ENCODE measurements around the gene SRXN1. TPM values are rescaled to one million over a fixed set of nuclear protein-coding genes. Genes with fewer than 3 reads are reported as not detected.

The SRXN1 gene
- total RNA-seq, 2 experiments from 2014 or later, result 1.2 to 1.4 TPM

GRCh38 chr20:641516-641875, 11.5 kb downstream of the SRXN1 start:
- no peaks in the 10 kb centered on the region for H3K9me3 Mint-ChIP-seq
- no peak for ATAC-seq (ENCODE audit: poor library complexity)
- ChIA-PET POLR2A (no interaction called here), CTCF (no interaction called here)
- H3K27me3 Mint-ChIP-seq, result peaks cover 21% of the 10 kb centered on the region
- no peaks in the 10 kb centered on the region for H3K36me3 Mint-ChIP-seq (ENCODE audit: low read depth)
- H3K4me3 Mint-ChIP-seq, result peak overlapping the region; percentile 39
- peaks cover 16% of the 10 kb centered on the region for H3K4me1 Mint-ChIP-seq (ENCODE audit: low read depth)
- Histone ChIP-seq H3K4me3 (ENCODE audit: low read length) (no peak overlapping the region), H3K27me3 (ENCODE audit: control insufficient read depth in 1 of 2, insufficient read depth in 2 of 2, low read length in 2 of 2) (peaks cover 12 to 14% of the 10 kb centered on the region in 2 experiments), H3K36me3 (ENCODE audit: insufficient read depth, low read length) (no peaks in the 10 kb centered on the region), H3K27ac (ENCODE audit: low read depth in 1 of 2, low read length in 2 of 2) (no peak overlapping the region), H3K4me1 (ENCODE audit: insufficient read depth, low read length) (peaks cover 17% of the 10 kb centered on the region), H3K9me3 (ENCODE audit: control insufficient read depth in 1 of 2, insufficient read depth in 1 of 2, low read length in 2 of 2) (no peaks in the 10 kb centered on the region)
- DNase-seq, result no peak
- no peak for TF ChIP-seq CTCF (IDR thresholded peaks at IDR 0.05)
- intact Hi-C loops (cut with DNase I, micrococcal nuclease), result no loop called here
- no peak overlapping the region for H3K27ac Mint-ChIP-seq

- H3K4me3 ChIP-seq (ENCODE audit: low read length), result no peak overlapping the region
- no peak for TF ChIP-seq CTCF (IDR thresholded peaks at IDR 0.05)
- Mint-ChIP-seq H3K4me3 (peak overlapping the region; percentile 39), H3K27ac (no peak overlapping the region), H3K9me3 (no peaks in the 10 kb centered on the region), H3K27me3 (peaks cover 27% of the 10 kb centered on the region), H3K4me1 (ENCODE audit: low read depth) (peaks cover 16% of the 10 kb centered on the region), H3K36me3 (ENCODE audit: low read depth) (no peaks in the 10 kb centered on the region)
- ChIA-PET CTCF (no interaction called here), POLR2A (no interaction called here)
- peaks cover 12 to 14% of the 10 kb centered on the region in 2 experiments for H3K27me3 ChIP-seq (ENCODE audit: control insufficient read depth in 1 of 2, insufficient read depth in 2 of 2, low read length in 2 of 2)
- DNase-seq, result no peak
- intact Hi-C loops (cut with DNase I, micrococcal nuclease), result no loop called here
- H3K27ac ChIP-seq (ENCODE audit: low read depth in 1 of 2, low read length in 2 of 2), result no peak overlapping the region
- no peaks in the 10 kb centered on the region for H3K36me3 ChIP-seq (ENCODE audit: insufficient read depth, low read length)
- peaks cover 15% of the 10 kb centered on the region for H3K4me1 ChIP-seq (ENCODE audit: insufficient read depth, low read length)
- no peak for ATAC-seq (ENCODE audit: poor library complexity)
- no peaks in the 10 kb centered on the region for H3K9me3 ChIP-seq (ENCODE audit: control insufficient read depth in 1 of 2, insufficient read depth in 1 of 2, low read length in 2 of 2)
These were observed 12.1 kb downstream of the SRXN1 start for GRCh38 chr20:640674-641515.

- intact Hi-C loops (cut with DNase I, micrococcal nuclease), result no loop called here
- H3K27ac Mint-ChIP-seq, result no peak overlapping the region
- DNase-seq, result no peak
- Histone ChIP-seq H3K27me3 (ENCODE audit: control insufficient read depth in 1 of 2, insufficient read depth in 2 of 2, low read length in 2 of 2) (peaks cover 9 to 18% of the 10 kb centered on the region in 2 experiments), H3K9me3 (ENCODE audit: control insufficient read depth in 1 of 2, insufficient read depth in 1 of 2, low read length in 2 of 2) (peaks cover 0 to 5% of the 10 kb centered on the region in 2 experiments), H3K27ac (ENCODE audit: low read depth in 1 of 2, low read length in 2 of 2) (no peak overlapping the region), H3K36me3 (ENCODE audit: insufficient read depth, low read length) (no peaks in the 10 kb centered on the region), H3K4me1 (ENCODE audit: insufficient read depth, low read length) (peaks cover 7% of the 10 kb centered on the region), H3K4me3 (ENCODE audit: low read length) (no peak overlapping the region)
- ChIA-PET POLR2A (no interaction called here), CTCF (no interaction called here)
- H3K4me1 Mint-ChIP-seq (ENCODE audit: low read depth), result peaks cover 11% of the 10 kb centered on the region
- H3K27me3 Mint-ChIP-seq, result peaks cover 27% of the 10 kb centered on the region
- H3K4me3 Mint-ChIP-seq, result no peak overlapping the region
- ATAC-seq (ENCODE audit: poor library complexity), result no peak
- no peaks in the 10 kb centered on the region for H3K36me3 Mint-ChIP-seq (ENCODE audit: low read depth)
- TF ChIP-seq CTCF (IDR thresholded peaks at IDR 0.05), result no peak
- no peaks in the 10 kb centered on the region for H3K9me3 Mint-ChIP-seq
These were observed 14.4 kb downstream of the SRXN1 start for GRCh38 chr20:638579-638978.

Data from CD4-positive, alpha-beta T cell (primary cell).